Measurements from ENCODE around the gene MCM3AP. TPM values are rescaled to one million over a fixed set of nuclear protein-coding genes. Genes with fewer than 3 reads are reported as not detected.
A peak's percentile ranks its signal among the peaks of the same experiment; 100 is the strongest.
"Not testable (repeated sequence)": the region's sequence is repeated elsewhere in the genome, so short reads cannot be mapped to it uniquely, and the experiment has no call there.

The MCM3AP gene
- total RNA-seq, 2 donors from 2014 or later: 90.6 to 94.3 TPM

DNA sequence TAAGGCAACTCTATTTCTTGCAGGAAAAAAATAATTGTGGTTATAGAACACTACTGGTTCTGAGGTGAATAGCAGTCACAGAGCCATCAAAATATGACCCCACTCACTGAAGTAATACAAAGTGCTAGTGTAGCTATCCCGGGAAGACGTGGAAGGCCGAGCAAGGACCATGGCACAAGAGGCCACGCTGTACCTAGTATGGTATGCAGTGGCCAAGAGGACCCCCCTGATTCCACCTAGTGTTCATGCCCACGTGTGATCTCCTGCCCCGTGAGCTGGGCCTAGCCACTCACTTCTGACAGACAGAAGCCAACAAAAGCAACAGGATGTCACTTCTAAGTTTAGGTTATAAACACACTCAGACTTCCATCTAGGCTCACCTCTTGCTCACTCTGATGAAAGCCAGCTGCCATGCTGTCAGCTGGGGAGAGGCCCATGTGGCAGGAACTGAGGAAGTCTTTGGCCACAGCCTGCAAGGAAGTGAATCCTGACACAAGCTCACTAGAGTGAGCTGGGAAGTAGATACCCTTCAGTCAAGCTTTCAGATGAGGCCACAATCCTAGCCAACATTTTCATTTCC, 35.2 kb downstream of the MCM3AP start:
- ATAC-seq (peak; percentile 27), DNase-seq (no peak)
- intact Hi-C loops (cut with DNase I, micrococcal nuclease): no loop called here

- intact Hi-C loops (cut with DNase I, micrococcal nuclease): no loop called here
- DNase-seq: no peak
- no peak for ATAC-seq
These were observed 36.6 kb downstream of the MCM3AP start for GRCh38 chr21:46248827-46249226.

DNA sequence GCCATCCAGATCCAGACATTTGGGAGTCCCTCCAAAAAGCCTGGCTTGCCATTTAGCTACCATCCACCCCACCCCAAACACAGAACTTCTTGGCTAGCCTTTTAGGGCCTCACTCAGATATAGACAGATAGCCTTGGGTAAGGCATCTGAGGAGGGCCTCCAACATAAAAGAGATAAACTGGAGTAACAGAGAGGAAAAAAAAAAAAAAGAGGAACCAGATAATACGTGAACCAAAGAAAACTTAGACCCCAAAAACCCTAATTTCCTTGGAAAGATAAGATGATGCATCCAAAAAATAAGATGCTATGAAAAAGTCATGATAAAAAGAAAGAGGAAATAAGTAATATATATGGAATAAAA, 37.0 kb downstream of the MCM3AP start:
- no peak for ATAC-seq
- DNase-seq: no peak
- intact Hi-C loops (cut with DNase I, micrococcal nuclease): no loop called here

GRCh38 chr21:46247699-46248421, 37.6 kb downstream of the MCM3AP start:
- no peak for ATAC-seq
- DNase-seq: no peak
- intact Hi-C loops (cut with DNase I, micrococcal nuclease): no loop called here

DNA sequence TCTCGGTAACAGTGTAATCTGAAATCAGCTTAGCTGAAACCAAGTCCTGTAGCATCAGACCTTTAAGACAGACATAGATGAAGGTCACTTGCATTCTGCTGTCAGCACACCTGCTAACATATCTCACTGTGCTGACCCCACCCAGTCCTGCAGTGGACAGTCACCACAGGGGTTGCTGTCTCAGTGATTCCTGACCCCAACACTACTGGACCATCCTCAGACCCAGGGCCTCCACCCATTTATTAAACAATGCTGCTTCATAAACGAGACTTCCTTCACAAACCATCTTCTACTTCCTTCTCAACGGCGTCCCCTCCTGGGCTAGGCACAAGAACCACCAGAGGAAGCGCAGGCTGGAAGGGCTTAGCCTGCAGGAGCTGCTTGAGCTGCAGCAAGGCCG, 39.1 kb downstream of the MCM3AP start:
- ATAC-seq: peak; percentile 64
- no peak for DNase-seq

DNA sequence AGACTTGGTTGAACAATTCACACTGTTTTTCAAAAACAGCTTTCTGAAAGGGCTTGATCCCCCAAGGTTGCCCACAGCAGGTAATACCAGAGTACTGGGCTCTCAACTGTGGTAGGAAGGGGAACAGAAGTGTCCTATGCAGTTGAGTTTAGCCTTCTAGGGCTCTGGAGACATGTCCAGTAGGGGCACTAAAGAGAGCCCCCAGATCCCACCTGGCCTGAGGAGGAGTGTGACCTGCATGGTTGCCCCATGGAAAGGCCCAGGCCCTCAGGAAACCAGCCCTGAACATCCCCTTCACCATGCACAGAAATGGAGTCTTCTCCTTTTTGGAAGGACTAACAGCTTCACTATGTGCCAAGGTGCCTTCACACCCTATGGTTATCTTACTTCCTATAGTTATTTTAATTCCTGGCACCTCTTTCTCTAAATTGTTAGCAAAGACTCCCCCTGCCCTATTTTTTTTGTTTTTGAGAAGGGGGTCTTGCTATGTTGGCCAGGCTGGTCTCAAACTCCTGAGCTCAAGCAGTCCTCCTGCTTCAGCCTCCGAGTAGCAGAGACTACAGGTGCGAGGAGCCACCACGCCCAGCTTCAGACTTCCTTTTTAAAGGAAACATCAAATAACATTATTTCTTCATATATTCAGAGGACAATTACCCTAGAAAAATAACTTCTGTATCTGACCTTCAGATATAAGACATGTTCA, 40.0 kb downstream of the MCM3AP start:
- intact Hi-C loops (cut with DNase I, micrococcal nuclease): no loop called here
- ATAC-seq: no peak
- no peak for DNase-seq

More for the DNA sequence above, 39.1 kb downstream of the MCM3AP start:
- intact Hi-C loops (cut with DNase I, micrococcal nuclease): no loop called here

DNA sequence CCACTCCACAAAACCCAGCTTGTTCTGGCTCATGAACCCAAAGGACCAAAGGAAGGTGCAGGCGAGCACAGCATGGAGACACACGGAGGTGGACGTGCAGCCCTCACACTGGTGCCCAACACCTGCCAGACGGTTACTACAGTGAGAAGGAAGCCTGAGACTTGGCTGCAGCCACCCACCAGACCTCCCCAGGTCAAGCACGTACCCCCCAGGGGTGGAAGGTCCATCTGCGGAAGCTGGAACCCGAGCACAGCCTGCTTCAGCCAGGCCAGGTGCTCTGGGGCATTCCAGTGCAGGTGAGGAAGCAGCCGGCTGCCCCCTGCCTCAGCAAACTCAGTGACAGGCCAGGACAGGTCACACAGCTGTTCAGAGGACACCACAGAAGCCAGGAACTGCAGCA, 40.8 kb downstream of the MCM3AP start:
- ATAC-seq: no peak

DNA sequence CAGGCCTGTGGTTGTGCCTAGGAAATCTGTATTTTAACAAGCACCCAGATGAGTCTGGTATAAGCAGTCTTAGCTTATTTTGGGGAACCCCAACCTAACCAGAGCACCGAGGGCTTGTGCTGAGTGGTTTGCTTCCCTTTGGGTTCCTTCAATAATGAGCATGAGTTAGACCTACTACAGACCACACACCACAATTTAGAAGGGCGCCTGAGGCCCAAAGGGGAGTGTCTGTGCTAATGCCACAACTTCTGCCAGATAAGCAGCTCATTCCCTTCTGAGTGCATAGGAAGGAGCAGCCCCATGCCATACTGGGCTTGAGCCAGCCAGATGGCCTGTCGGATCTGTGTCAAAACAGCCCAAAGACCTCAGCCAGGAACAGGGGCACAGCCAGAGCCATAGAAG, 41.5 kb downstream of the MCM3AP start:
- DNase-seq (no peak), ATAC-seq (no peak)
- intact Hi-C loops (cut with DNase I, micrococcal nuclease): no loop called here

More for the DNA sequence above, 40.8 kb downstream of the MCM3AP start:
- intact Hi-C loops (cut with DNase I, micrococcal nuclease): no loop called here
- DNase-seq: no peak

DNA sequence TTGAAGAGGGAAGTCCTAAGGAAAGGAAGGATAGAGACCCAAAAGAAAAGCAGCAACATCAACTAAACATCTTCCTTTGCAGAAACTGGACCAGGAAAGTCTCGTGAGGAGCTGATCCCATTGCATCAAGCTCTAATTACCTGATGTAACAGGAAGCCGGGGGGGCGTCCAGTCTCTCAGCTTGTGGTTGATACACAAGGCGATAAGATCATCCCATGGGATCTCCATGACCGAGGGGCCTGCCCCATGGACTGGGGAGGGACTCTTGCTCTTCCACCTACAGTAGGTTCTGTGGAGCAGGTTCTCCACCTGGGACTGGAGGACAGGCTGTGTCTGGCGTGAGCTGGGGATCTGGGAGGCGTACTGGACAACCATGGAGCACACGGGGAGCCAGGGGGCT, 42.1 kb downstream of the MCM3AP start:
- intact Hi-C loops (cut with DNase I, micrococcal nuclease): no loop called here
- DNase-seq (no peak), ATAC-seq (no peak)

DNA sequence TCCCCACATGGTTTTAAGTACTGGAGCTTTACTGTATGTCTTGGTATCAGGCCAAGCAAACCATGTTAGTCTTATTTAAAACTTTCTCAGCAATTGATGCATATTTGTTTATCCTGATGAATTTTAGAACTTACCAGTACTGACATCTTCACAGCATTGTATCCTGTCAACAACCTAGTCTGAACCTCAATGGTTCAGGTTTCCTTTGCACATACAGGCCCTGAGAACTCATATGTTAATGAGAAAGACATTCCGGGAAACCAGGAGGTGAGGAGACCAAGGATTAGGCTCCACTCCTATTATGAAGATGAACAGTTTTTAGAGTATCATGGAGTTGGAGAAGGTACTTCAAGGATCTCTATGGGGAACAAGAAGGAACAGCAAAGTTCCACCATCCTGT, 43.8 kb downstream of the MCM3AP start:
- intact Hi-C loops (cut with DNase I, micrococcal nuclease); ATAC-seq; DNase-seq: not testable (repeated sequence)

GRCh38 chr21:46239817-46240325, 45.5 kb downstream of the MCM3AP start:
- ATAC-seq (no peak), DNase-seq (no peak)
- intact Hi-C loops (cut with DNase I, micrococcal nuclease): no loop called here

- DNase-seq (no peak), ATAC-seq (no peak)
- intact Hi-C loops (cut with DNase I, micrococcal nuclease): no loop called here
These were observed 47.9 kb downstream of the MCM3AP start for GRCh38 chr21:46237474-46237873.

DNA sequence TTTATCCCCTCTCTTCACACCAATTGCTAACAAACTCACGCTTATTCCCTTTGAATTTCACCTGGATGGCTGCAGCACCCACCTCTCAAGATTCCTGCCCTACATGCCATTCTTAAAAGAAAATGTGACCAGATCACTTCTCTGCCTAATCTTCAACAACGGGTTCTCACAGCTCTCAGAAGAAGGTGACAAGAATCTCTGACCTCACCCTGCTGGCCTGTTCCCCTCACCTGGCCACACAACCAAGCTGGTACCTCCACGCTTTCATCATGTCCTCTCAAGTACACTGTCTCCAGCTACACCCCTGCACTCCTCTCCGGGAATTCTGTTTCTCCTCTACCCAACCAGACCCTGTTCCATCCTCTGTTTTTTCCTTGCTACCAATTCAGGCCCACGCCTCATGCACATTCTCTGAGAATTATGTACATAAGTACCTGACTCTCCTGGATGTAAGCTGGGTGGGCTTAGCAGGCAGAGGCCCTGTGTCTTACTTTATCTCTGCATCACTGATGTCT, 50.9 kb downstream of the MCM3AP start:
- intact Hi-C loops (cut with DNase I, micrococcal nuclease): no loop called here
- DNase-seq: no peak
- ATAC-seq: no peak

DNA sequence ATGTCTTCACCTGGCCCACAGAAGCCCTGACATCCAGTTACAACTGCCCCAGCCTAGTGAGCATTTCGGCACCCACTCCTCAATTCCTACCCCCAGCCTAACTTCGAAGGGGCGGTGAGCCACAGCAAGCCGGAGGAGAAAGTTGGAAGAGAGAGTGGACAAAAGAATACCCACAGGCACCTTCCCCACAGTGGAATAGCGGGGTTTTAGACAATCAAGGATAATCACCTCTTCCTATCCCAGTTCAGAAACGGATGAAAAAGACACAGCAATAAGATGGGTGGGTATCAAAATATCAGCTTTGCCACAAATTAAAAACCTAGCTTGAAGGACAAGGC, 55.5 kb downstream of the MCM3AP start:
- DNase-seq: no peak
- intact Hi-C loops (cut with DNase I, micrococcal nuclease): loop anchor here in 1 of 2 donors (10.0 kb wide), 1 partner anchor 85 kb away; no protein-coding TSS in a partner anchor
- ATAC-seq: no peak

DNA sequence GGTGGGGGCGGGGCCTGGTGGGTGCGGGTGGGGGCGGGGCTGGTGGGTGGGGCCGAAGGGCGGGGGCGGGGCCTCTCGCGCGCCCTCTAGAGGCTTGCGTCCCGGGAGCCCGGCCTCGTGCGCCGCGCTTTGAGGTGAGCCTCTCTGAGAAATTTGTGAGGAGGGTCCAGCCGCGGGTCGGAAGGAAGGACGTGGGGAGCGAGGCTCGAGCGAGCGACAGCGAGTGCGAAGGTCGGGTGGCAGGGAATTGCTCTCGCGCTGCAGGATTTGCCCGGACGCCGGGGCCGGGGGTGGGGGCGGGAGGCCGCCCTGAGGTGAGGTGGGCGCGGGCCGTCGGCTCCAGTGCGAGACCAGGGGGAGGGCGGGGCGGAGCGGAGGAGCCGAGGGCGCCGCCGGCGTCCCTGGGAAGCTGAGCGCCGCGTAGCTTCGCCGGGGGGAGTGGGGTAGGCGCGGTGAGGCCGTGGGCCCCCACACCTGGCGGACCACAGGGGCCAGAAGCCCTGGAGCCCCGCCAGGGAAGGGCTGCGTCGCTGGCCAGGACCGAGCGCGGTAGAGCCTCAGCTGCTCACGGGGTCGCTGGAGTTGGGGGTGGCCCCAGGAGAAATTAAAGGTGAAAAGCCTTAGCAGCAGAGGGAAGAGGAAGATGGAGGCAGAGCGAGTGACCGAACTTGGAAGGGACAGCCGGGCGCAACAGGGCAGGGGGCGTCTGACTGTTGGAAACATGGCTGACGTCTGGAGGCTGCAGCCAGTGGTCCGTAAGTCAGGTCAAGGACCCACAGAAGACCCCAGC, 56.1 kb downstream of the MCM3AP start:
- peak; percentile 53 for ATAC-seq

DNA sequence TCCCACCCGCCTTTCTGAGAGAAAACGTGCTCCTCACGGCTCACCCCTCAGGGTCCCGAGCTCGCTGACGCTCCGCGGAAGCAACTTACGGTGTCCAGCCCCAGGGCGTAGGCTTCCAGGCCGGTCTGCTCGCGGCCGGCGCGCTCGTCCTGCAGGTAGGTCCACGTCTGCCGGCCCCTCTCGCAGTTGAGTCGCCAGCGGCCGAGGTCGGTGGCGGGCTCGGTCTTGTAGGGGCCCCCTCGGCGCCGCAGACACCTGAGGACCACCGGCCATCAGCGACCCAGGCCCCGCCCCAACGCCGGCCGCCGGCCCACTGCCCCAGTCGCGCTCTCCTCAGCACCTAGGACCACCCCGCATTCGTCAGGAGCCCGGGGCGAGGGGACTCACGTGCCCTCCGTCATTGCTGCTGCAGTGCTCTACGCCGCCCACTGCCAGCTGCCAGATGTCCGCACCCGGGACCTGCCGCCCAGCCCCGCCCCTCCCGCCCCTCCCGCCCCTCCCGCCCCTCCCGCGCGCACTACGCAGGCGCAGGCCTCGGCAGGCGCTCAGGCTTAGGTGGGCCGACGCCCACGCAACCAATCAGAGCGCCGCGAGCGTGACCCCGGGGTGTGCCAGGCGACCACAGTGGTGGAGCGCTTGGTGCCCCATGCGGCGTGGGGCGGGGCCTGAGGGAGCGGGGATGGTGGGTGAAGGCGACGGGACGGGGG, 56.9 kb downstream of the MCM3AP start, which contains the start of gene LSS:
Gene LSS (minus strand): TSS at position 430 of the 707 bp plus-strand sequence. CDS start 29 bp downstream, at position 401.
- ATAC-seq (peak; percentile 87), DNase-seq (peak; percentile 99)
- intact Hi-C loops (cut with DNase I, micrococcal nuclease): loop anchor here in 1 of 2 donors (10.0 kb wide), 1 partner anchor 84 kb away; no protein-coding TSS in a partner anchor

More for the DNA sequence above, 56.1 kb downstream of the MCM3AP start:
- intact Hi-C loops (cut with DNase I, micrococcal nuclease): loop anchor here in 1 of 2 donors (10.0 kb wide), 1 partner anchor 85 kb away; no protein-coding TSS in a partner anchor
- peak in 1 of 2 donors; percentile 50 for DNase-seq

- DNase-seq: peak in 1 of 2 donors; percentile 30
- peak; percentile 15 for ATAC-seq
- intact Hi-C loops (cut with DNase I, micrococcal nuclease): loop anchor here in 1 of 2 donors (10.0 kb wide), 1 partner anchor 83 kb away; no protein-coding TSS in a partner anchor
These were observed 57.5 kb downstream of the MCM3AP start for GRCh38 chr21:46227811-46228344.
